Astrocyte (in vitro differentiated cells and primary cell): ENCODE results near the gene PDS5B. TPM values are rescaled to one million over a fixed set of nuclear protein-coding genes. Genes with fewer than 3 reads are reported as not detected.

Experiments
- DNase-seq: peaks from one replicate; pipeline ENCODE4 v3.0.0-alpha.2; 2010; ENCODE audit warnings: low read depth
- FAIRE-seq: peaks from 2 replicates; lab custom pipeline; 2011; peaks lifted over from hg19 to GRCh38; lab: Jason Lieb, UNC
- H2AFZ ChIP-seq: 2 replicates; pipeline ENCODE4 v1.6.0; 2012; ENCODE audit warnings: low read depth, low read length, inconsistent platforms
- H3K27ac ChIP-seq: 2 replicates; pipeline ENCODE4 v1.5.1; 2011; ENCODE audit warnings: low read depth, low read length, inconsistent platforms
- H3K27me3 ChIP-seq: 2 replicates; pipeline ENCODE4 v1.6.0; 2011; ENCODE audit warnings: low read length, inconsistent platforms; ENCODE audit not compliant: insufficient read depth
- H3K36me3 ChIP-seq: 2 replicates; pipeline ENCODE4 v1.5.1; 2011; ENCODE audit warnings: low read length, inconsistent platforms; ENCODE audit not compliant: insufficient read depth
- H3K4me1 ChIP-seq: 2 replicates; pipeline ENCODE4 v1.5.1; 2011; ENCODE audit warnings: low read length, inconsistent platforms; ENCODE audit not compliant: insufficient read depth
- H3K4me2 ChIP-seq: 2 replicates; pipeline ENCODE4 v1.6.0; 2012; ENCODE audit warnings: low read length, inconsistent platforms
- H3K4me3 ChIP-seq: 2 replicates; pipeline ENCODE4 v1.5.1; 2011; ENCODE audit warnings: low read depth, mild to moderate bottlenecking, low read length, inconsistent platforms; ENCODE audit not compliant: insufficient read depth
- H3K79me2 ChIP-seq: 2 replicates; pipeline ENCODE4 v1.6.0; 2012; ENCODE audit warnings: mild to moderate bottlenecking, low read length, inconsistent platforms; ENCODE audit not compliant: insufficient read depth
- H3K9ac ChIP-seq: 2 replicates; pipeline ENCODE4 v1.6.0; 2012; ENCODE audit warnings: mild to moderate bottlenecking, low read length, inconsistent platforms
- H3K9me3 ChIP-seq: 2 replicates; pipeline ENCODE4 v1.5.1; 2012; ENCODE audit warnings: low read depth, mild to moderate bottlenecking, low read length, inconsistent platforms; ENCODE audit not compliant: insufficient read depth
- H4K20me1 ChIP-seq: 2 replicates; pipeline ENCODE4 v1.6.0; 2012; ENCODE audit warnings: low read length, inconsistent platforms; ENCODE audit not compliant: insufficient read depth
- H3K27ac Mint-ChIP-seq: one replicate; pipeline ENCODE4 v1.8.0; 2021; ENCODE audit warnings: mild to moderate bottlenecking, mixed read lengths; ENCODE audit not compliant: unreplicated experiment
- H3K27me3 Mint-ChIP-seq: one replicate; pipeline ENCODE4 v1.8.0; 2021; ENCODE audit warnings: low read depth, mixed read lengths; ENCODE audit not compliant: unreplicated experiment
- H3K36me3 Mint-ChIP-seq: one replicate; pipeline ENCODE4 v1.8.0; 2021; ENCODE audit warnings: low read depth, mixed read lengths; ENCODE audit not compliant: unreplicated experiment
- H3K4me1 Mint-ChIP-seq: one replicate; pipeline ENCODE4 v1.8.0; 2021; ENCODE audit warnings: low read depth, mixed read lengths; ENCODE audit not compliant: unreplicated experiment
- H3K4me3 Mint-ChIP-seq: one replicate; pipeline ENCODE4 v1.8.0; 2021; ENCODE audit warnings: mild to moderate bottlenecking, moderate library complexity, mixed read lengths; ENCODE audit not compliant: unreplicated experiment
- H3K9me3 Mint-ChIP-seq: one replicate; pipeline ENCODE4 v1.8.0; 2021; ENCODE audit warnings: mild to moderate bottlenecking, mixed read lengths; ENCODE audit not compliant: unreplicated experiment
- CTCF ChIP-seq: IDR thresholded peaks from 2 replicates; pipeline ENCODE4 v1.5.1; 2011; ENCODE audit warnings: low read depth, mild to moderate bottlenecking, inconsistent platforms, low read length, moderate library complexity; ENCODE audit not compliant: insufficient read depth
- EZH2 ChIP-seq: IDR thresholded peaks from 2 replicates; pipeline ENCODE4 v1.6.1; 2012; ENCODE audit warnings: mild to moderate bottlenecking, low read length, inconsistent platforms; ENCODE audit not compliant: insufficient read depth
- total RNA-seq: library from RNA; stranded (reverse); gene quantifications from 2 replicates; pipeline ENCODE4 v1.2.1, GENCODE V29; 2021

The PDS5B gene
- total RNA-seq, 1 donor from 2014 or later: 43.1 TPM

GRCh38 chr13:32609428-32609827, 23.2 kb downstream of the PDS5B start:
- H2AFZ ChIP-seq: no peak overlapping the region
- Mint-ChIP-seq H3K4me3 (no peak overlapping the region), H3K36me3 (peaks cover 9% of the 10 kb centered on the region), H3K27me3 (no peaks in the 10 kb centered on the region), H3K4me1 (peaks cover 11% of the 10 kb centered on the region), H3K9me3 (peaks cover 16% of the 10 kb centered on the region), H3K27ac (no peak overlapping the region)
- no peaks in the 10 kb centered on the region for H3K4me1 ChIP-seq
- no peaks in the 10 kb centered on the region for H3K9me3 ChIP-seq
- no peak for TF ChIP-seq EZH2
- no peak for TF ChIP-seq CTCF
- peaks cover 57% of the 10 kb centered on the region for H4K20me1 ChIP-seq
- no peak overlapping the region for H3K4me2 ChIP-seq
- H3K79me2 ChIP-seq: peaks cover 86% of the 10 kb centered on the region
- FAIRE-seq (no peak), DNase-seq (peak; percentile 31)
- no peaks in the 10 kb centered on the region for H3K27me3 ChIP-seq
- no peak overlapping the region for H3K27ac ChIP-seq
- H3K36me3 ChIP-seq: no peaks in the 10 kb centered on the region
- H3K9ac ChIP-seq: no peak overlapping the region
- H3K4me3 ChIP-seq: no peak overlapping the region

GRCh38 chr13:32610538-32610937, 24.3 kb downstream of the PDS5B start:
- no peak overlapping the region for H3K9ac ChIP-seq
- DNase-seq (no peak), FAIRE-seq (no peak)
- no peaks in the 10 kb centered on the region for H3K36me3 ChIP-seq
- TF ChIP-seq EZH2 (no peak), CTCF (no peak)
- Mint-ChIP-seq H3K4me3 (no peak overlapping the region), H3K36me3 (peaks cover 6% of the 10 kb centered on the region), H3K4me1 (peaks cover 11% of the 10 kb centered on the region), H3K27me3 (no peaks in the 10 kb centered on the region), H3K9me3 (peaks cover 16% of the 10 kb centered on the region), H3K27ac (no peak overlapping the region)
- no peak overlapping the region for H3K4me3 ChIP-seq
- no peak overlapping the region for H3K27ac ChIP-seq
- H2AFZ ChIP-seq: no peak overlapping the region
- H3K79me2 ChIP-seq: peaks cover 93% of the 10 kb centered on the region
- peaks cover 64% of the 10 kb centered on the region for H4K20me1 ChIP-seq
- H3K4me2 ChIP-seq: no peak overlapping the region
- H3K9me3 ChIP-seq: no peaks in the 10 kb centered on the region
- H3K4me1 ChIP-seq: no peaks in the 10 kb centered on the region
- H3K27me3 ChIP-seq: no peaks in the 10 kb centered on the region

GRCh38 chr13:32610977-32611376, 24.7 kb downstream of the PDS5B start:
- H3K27ac Mint-ChIP-seq: no peak overlapping the region
- no peak for FAIRE-seq

More at GRCh38 chr13:32610977-32611376, 24.7 kb downstream of the PDS5B start:
- Histone ChIP-seq H3K4me1 (no peaks in the 10 kb centered on the region), H3K9ac (no peak overlapping the region), H3K27ac (no peak overlapping the region), H2AFZ (no peak overlapping the region), H3K79me2 (peaks cover 95% of the 10 kb centered on the region), H3K27me3 (no peaks in the 10 kb centered on the region), H3K9me3 (no peaks in the 10 kb centered on the region), H3K4me3 (no peak overlapping the region), H3K4me2 (no peak overlapping the region), H3K36me3 (no peaks in the 10 kb centered on the region), H4K20me1 (peaks cover 64% of the 10 kb centered on the region)
- H3K4me3 Mint-ChIP-seq: no peak overlapping the region
- H3K4me1 Mint-ChIP-seq: peaks cover 11% of the 10 kb centered on the region
- DNase-seq: no peak
- H3K27me3 Mint-ChIP-seq: no peaks in the 10 kb centered on the region
- no peak for TF ChIP-seq EZH2
- TF ChIP-seq CTCF: no peak
- peaks cover 15% of the 10 kb centered on the region for H3K9me3 Mint-ChIP-seq
- H3K36me3 Mint-ChIP-seq: peaks cover 6% of the 10 kb centered on the region
